K562 (cell line): Measurements from ENCODE around the gene VSNL1. TPM values are rescaled to one million over a fixed set of nuclear protein-coding genes. Genes with fewer than 3 reads are reported as not detected.

Source experiments
- ATAC-seq: fragments of 200-7000 bp; cut with Tn5 transposase; 3 replicates; pipeline ENCODE4 v1.9.1; 2020; ENCODE audit warnings: moderate library complexity
- BruUV-seq: library from RNA; stranded (reverse); fragments of 400-500 nt; replicated peaks from 2 replicates; lab custom pipeline; 2021; lab: Mats Ljungman, UMichigan
- CTCF ChIA-PET: fragments of 300-600 bp; formaldehyde crosslinking; extraction: SDS; loops from one replicate; lab custom pipeline; 2021; ENCODE audit warnings: low intra/inter-chr PET ratio; lab: Yijun Ruan, JAX
- POLR2A ChIA-PET: fragments of 300-600, 350-650 bp; sonication (Branson Sonifier 250); formaldehyde crosslinking; extraction: SDS; loops from one replicate; lab custom pipeline; 2021; ENCODE audit warnings: antibody characterized with exemption, inconsistent platforms; lab: Yijun Ruan, JAX
- DNase-seq, 4 experiments: peaks; one replicate each; pipeline versions ENCODE4 v3.0.0 to v3.0.0-alpha.2; 2011 to 2018; ENCODE audit warnings: low spot score in 3 of 4, mixed read lengths in 3 of 4; ENCODE audit errors: extremely low read depth in 1 of 4
- FAIRE-seq: peaks from 2 replicates; lab custom pipeline; 2011; peaks lifted over from hg19 to GRCh38; lab: Jason Lieb, UNC
- H2AFZ ChIP-seq: 2 replicates; pipeline ENCODE4 v1.6.0; 2011; ENCODE audit warnings: low read depth, low read length, control low read depth, inconsistent platforms
- H3K27ac ChIP-seq: fragments of 200-600 bp; 3 replicates; pipeline ENCODE4 v1.8.0; 2011; ENCODE audit warnings: low read depth, mild to moderate bottlenecking, control low read depth, inconsistent platforms, low read length, moderate library complexity, mixed read lengths; ENCODE audit errors: extremely low read depth
- H3K27me3 ChIP-seq, 2 experiments: fragments of 300-600 bp in 1 of 2; 2 replicates in 1 of 2; 3 replicates in 1 of 2; pipeline versions ENCODE4 v1.6.0 to v1.8.0; 2011; ENCODE audit warnings: inconsistent platforms in 2 of 2, low read length in 2 of 2, mild to moderate bottlenecking in 1 of 2, mixed read lengths in 1 of 2, moderate library complexity in 1 of 2; ENCODE audit not compliant: control insufficient read depth in 2 of 2, insufficient read depth in 2 of 2
- H3K36me3 ChIP-seq: fragments of 300-600 bp; 3 replicates; pipeline ENCODE4 v1.8.0; 2011; ENCODE audit warnings: mild to moderate bottlenecking, low read length, inconsistent platforms; ENCODE audit not compliant: control insufficient read depth, insufficient read depth
- H3K4me1 ChIP-seq, 2 experiments: fragments of 200-600 bp in 1 of 2; replicated peaks in 1 of 2; 2 replicates in 1 of 2; 3 replicates in 1 of 2; pipeline versions ENCODE4 v1.5.1 to v1.8.0; 2011; ENCODE audit warnings: inconsistent platforms in 2 of 2, low read length in 2 of 2, mild to moderate bottlenecking in 1 of 2, mixed read lengths in 1 of 2, moderate library complexity in 1 of 2; ENCODE audit not compliant: control insufficient read depth in 2 of 2, insufficient read depth in 2 of 2
- H3K4me2 ChIP-seq: 2 replicates; pipeline ENCODE4 v1.6.1; 2011; ENCODE audit warnings: low read length, control low read depth, inconsistent platforms, mixed read lengths; ENCODE audit not compliant: insufficient read depth
- H3K4me3 ChIP-seq: fragments of 200-600 bp; sonication (generic), shearing (Covaris generic); 2 replicates; pipeline ENCODE4 v1.5.1; 2016; ENCODE audit warnings: control low read depth, inconsistent platforms
- H3K79me2 ChIP-seq: fragments of 200-600 bp; 3 replicates; pipeline ENCODE4 v1.8.0; 2011; ENCODE audit warnings: low read length, inconsistent platforms; ENCODE audit not compliant: control insufficient read depth, insufficient read depth
- H3K9ac ChIP-seq, 2 experiments: 2 replicates each; pipeline versions ENCODE4 v1.6.0 to v1.6.1; 2011; ENCODE audit warnings: low read depth in 2 of 2, low read length in 2 of 2, control low read depth in 1 of 2, inconsistent platforms in 1 of 2, mild to moderate bottlenecking in 1 of 2, mixed read lengths in 1 of 2; ENCODE audit not compliant: insufficient read depth in 1 of 2
- H3K9me1 ChIP-seq: one replicate; pipeline ENCODE4 v1.6.0; 2011; ENCODE audit warnings: inconsistent platforms, mild to moderate bottlenecking, low read length, moderate library complexity; ENCODE audit not compliant: control insufficient read depth, insufficient read depth
- H3K9me3 ChIP-seq: replicated peaks from 2 replicates; pipeline ENCODE4 v1.5.1; 2011; ENCODE audit warnings: low read depth, low read length, inconsistent platforms; ENCODE audit not compliant: control insufficient read depth, insufficient read depth
- H4K20me1 ChIP-seq: replicated peaks from 2 replicates; pipeline ENCODE4 v1.6.1; 2011; ENCODE audit warnings: low read length, inconsistent platforms, mixed read lengths; ENCODE audit not compliant: control insufficient read depth, insufficient read depth
- BRCA1 ChIP-seq, 2 experiments: fragments of 450-650 bp in 1 of 2; sonication (generic) in 1 of 2; formaldehyde crosslinking in 1 of 2; IDR thresholded peaks; 2 replicates each; pipeline versions ENCODE4 v1.5.0 to v1.6.1; 2017 to 2020; ENCODE audit warnings: mild to moderate bottlenecking in 1 of 2, missing genetic modification reagents in 1 of 2
- CBX1 ChIP-seq: sonication (generic); IDR thresholded peaks from 2 replicates; pipeline ENCODE4 v1.6.1; 2016; ENCODE audit warnings: antibody characterized with exemption, low read depth, mild to moderate bottlenecking
- CREBBP ChIP-seq: IDR thresholded peaks from one replicate; pipeline ENCODE4 v1.6.1; 2012; ENCODE audit warnings: low read depth, mild to moderate bottlenecking, control low read depth, inconsistent platforms, low read length
- LEF1 ChIP-seq: fragments of 450-650 bp; IDR thresholded peaks from 2 replicates; pipeline ENCODE4 v1.6.1; 2016; ENCODE audit warnings: mild to moderate bottlenecking
- MEF2A ChIP-seq: IDR thresholded peaks from 2 replicates; pipeline ENCODE4 v1.6.1; 2011; ENCODE audit warnings: low read depth, mild to moderate bottlenecking, low read length, moderate library complexity; ENCODE audit not compliant: control insufficient read depth
- MEF2D ChIP-seq: conservative IDR thresholded peaks from 2 replicates; pipeline ENCODE4 v1.6.1; 2016; ENCODE audit warnings: low read depth, missing genetic modification characterization, missing compliant biosample characterization
- NFXL1 ChIP-seq: fragments of 450-650 bp; formaldehyde crosslinking; IDR thresholded peaks from 2 replicates; pipeline ENCODE4 v1.4.0; 2021; ENCODE audit warnings: mild to moderate bottlenecking
- PHF8 ChIP-seq: fragments of 200-600 bp; sonication (generic); IDR thresholded peaks from 2 replicates; pipeline ENCODE4 v1.6.1; 2012; ENCODE audit warnings: mixed run types, mild to moderate bottlenecking, inconsistent platforms, low read length, moderate library complexity, borderline replicate concordance
- POLR2A ChIP-seq: fragments of 450-650 bp; conservative IDR thresholded peaks from 2 replicates; pipeline ENCODE4 v1.6.1; 2016
- SIX5 ChIP-seq, 2 experiments: IDR thresholded peaks; 2 replicates each; pipeline ENCODE4 v1.6.1; 2011; ENCODE audit warnings: low read length in 2 of 2, borderline replicate concordance in 1 of 2, low read depth in 1 of 2, mild to moderate bottlenecking in 1 of 2, moderate library complexity in 1 of 2; ENCODE audit not compliant: insufficient read depth in 1 of 2
- ZBTB17 ChIP-seq: fragments of 450-650 bp; formaldehyde crosslinking; IDR thresholded peaks from 2 replicates; pipeline ENCODE4 v1.4.0; 2020; ENCODE audit warnings: mild to moderate bottlenecking
- ZNF253 ChIP-seq: fragments of 250-450 bp; sonication (Bioruptor Pico); conservative IDR thresholded peaks from 2 replicates; pipeline ENCODE4 v1.6.1; 2021; ENCODE audit warnings: mild to moderate bottlenecking
- WGBS: fragments of 100-300 bp; shearing (Covaris generic); methylation state at CpG from one replicate; pipeline ENCODE4 v1.1.6; 2016; ENCODE audit warnings: low coverage, mixed read lengths; ENCODE audit not compliant: insufficient coverage; ENCODE audit errors: missing lambda C conversion rate; 5-methylcytosine and 5-hydroxymethylcytosine counted together
- in situ Hi-C: fragments of 300-500 bp; cut with MboI; formaldehyde crosslinking; loops from 4 replicates; pipeline ENCODE4 v1.15.0; 2018; ENCODE audit warnings: inconsistent platforms, mixed read lengths
- intact Hi-C: fragments of 100-400 bp; cut with micrococcal nuclease; formaldehyde crosslinking; loops from 2 replicates; pipeline ENCODE4 v1.14.2; 2022
- polyA plus RNA-seq, 8 experiments: library from polyadenylated mRNA; depleted of rRNA in 4 of 8; stranded (reverse) in 5 of 8; unstranded in 3 of 8; fragments of >200 nt; fragmentation: Nextera tagmentation in 2 of 8; fragmentation: Illumina TruSeq in 1 of 8; extraction: Ambion mirVana in 2 of 8; extraction: Trizol in 1 of 8; gene quantifications; 2 replicates each; pipeline versions ENCODE4 v1.2.1 to v1.2.3, GENCODE V29; 2011 to 2014; ENCODE audit warnings: inconsistent platforms in 1 of 8, missing spikeins in 1 of 8
- total RNA-seq, 7 experiments: library from RNA; depleted of rRNA in 6 of 7; stranded (reverse); fragments of >200 nt in 6 of 7; fragmentation: Illumina TruSeq in 2 of 7; extraction: Trizol in 2 of 7; gene quantifications; 2 replicates each; pipeline versions ENCODE4 v1.2.1 to v1.2.3, GENCODE V29; 2011 to 2021; ENCODE audit warnings: low replicate concordance in 1 of 7
- TF ChIP-seq, protein P1 (sequence below): IDR thresholded peaks from 2 replicates; pipeline ENCODE4 v1.6.1; 2011; ENCODE audit warnings: borderline replicate concordance, low read depth, mild to moderate bottlenecking, moderate library complexity, low read length; ENCODE audit not compliant: insufficient read depth, poor library complexity, severe bottlenecking
- TF ChIP-seq, protein P2 (sequence below), 3 experiments: IDR thresholded peaks in 2 of 3; conservative IDR thresholded peaks in 1 of 3; 2 replicates each; pipeline ENCODE4 v1.5.1; 2011 to 2012; ENCODE audit warnings: low read length in 3 of 3, mild to moderate bottlenecking in 3 of 3, control low read depth in 2 of 3, improper control_type of control experiment in 1 of 3, inconsistent platforms in 1 of 3, low read depth in 1 of 3, mixed read lengths in 1 of 3, moderate library complexity in 1 of 3; ENCODE audit not compliant: insufficient read depth in 2 of 3
- TF ChIP-seq, protein P3 (sequence below): fragments of 150-350 bp; conservative IDR thresholded peaks from 2 replicates; pipeline ENCODE4 v1.6.1; 2014; ENCODE audit warnings: low read length

Gene VSNL1
- total and polyA plus RNA-seq, 9 of the 15 experiments (the other 6 are each of a cell fraction or from before 2014, with no cell fraction given) = 0.20 TPM; not detected in 8

DNA sequence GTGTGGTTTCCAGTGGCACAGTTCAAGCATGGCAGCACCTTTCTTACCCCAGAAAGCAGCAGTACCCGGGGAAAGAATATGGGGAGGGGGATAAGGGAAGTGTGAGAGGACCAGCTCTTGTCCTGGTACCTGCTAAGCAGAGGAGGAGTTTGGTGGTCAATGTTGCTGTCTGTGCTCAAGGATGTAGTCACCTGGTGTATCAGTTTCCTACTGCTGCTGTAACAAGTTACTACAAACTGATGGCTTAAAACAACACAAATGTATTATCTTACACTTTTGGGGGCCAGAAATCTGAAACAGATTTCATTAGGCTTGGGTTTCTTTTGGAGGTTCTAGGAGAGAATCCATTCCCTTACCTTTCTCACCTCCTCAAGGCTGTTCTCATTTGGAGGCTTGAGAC, 77.5 kb downstream of the VSNL1 start (continued):
- TF ChIP-seq CBX1 = no peak

DNA sequence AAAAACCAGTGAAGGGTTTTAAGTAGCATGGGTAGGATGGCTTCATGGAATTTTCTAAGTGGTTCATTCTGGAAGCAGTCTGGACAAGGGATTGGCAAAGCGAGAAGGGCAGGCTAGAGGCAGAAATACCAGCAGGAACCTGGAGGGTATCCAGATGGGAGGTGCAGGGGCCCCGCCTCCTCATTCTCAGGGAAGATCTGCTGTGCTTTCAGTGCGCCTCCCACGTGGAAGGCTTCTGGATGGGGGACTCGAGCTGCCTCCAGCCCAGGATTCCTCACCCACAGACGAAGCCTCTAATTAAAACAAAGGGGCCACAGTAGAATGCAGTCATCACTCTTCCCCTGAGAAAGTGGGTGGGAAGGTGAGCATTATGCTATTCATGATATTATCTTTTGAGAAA, 79.8 kb downstream of the VSNL1 start:
- Histone ChIP-seq H3K4me1 (no peaks in the 10 kb centered on the region), H3K9me3 (no peaks in the 10 kb centered on the region), H3K4me3 (no peak overlapping the region), H3K36me3 (no peaks in the 10 kb centered on the region), H2AFZ (no peak overlapping the region), H3K4me2 (no peak overlapping the region), H3K79me2 (no peaks in the 10 kb centered on the region), H3K9me1 (no peaks in the 10 kb centered on the region), H3K27me3 (peaks cover 4 to 16% of the 10 kb centered on the region in 2 experiments; a peak in 4 of 5 replicates), H3K9ac (no peak overlapping the region), H4K20me1 (no peaks in the 10 kb centered on the region), H3K27ac (no peak overlapping the region)
- in situ Hi-C loops = no loop called here
- DNase-seq = no peak
- WGBS = 0% methylated on average over 6 of the region's 6 CpGs
- no peak for FAIRE-seq
- ChIA-PET POLR2A (no interaction called here), CTCF (no interaction called here)
- BruUV-seq = no TSS peak
- intact Hi-C loops = no loop called here
- ATAC-seq = no peak
- TF ChIP-seq LEF1 = no peak
- TF ChIP-seq ZNF253 (CRISPR knock-in tag) = no peak
- TF ChIP-seq SIX5 (IDR thresholded peaks at IDR 0.05; ENCODE audit: borderline replicate concordance in 1 of 2, insufficient read depth in 1 of 2, low read depth in 1 of 2, low read length in 2 of 2) = no peak
- TF ChIP-seq ZBTB17 (CRISPR knock-in tag) = no peak
- no peak for TF ChIP-seq MEF2D (tag)
- TF ChIP-seq, protein P1, sequence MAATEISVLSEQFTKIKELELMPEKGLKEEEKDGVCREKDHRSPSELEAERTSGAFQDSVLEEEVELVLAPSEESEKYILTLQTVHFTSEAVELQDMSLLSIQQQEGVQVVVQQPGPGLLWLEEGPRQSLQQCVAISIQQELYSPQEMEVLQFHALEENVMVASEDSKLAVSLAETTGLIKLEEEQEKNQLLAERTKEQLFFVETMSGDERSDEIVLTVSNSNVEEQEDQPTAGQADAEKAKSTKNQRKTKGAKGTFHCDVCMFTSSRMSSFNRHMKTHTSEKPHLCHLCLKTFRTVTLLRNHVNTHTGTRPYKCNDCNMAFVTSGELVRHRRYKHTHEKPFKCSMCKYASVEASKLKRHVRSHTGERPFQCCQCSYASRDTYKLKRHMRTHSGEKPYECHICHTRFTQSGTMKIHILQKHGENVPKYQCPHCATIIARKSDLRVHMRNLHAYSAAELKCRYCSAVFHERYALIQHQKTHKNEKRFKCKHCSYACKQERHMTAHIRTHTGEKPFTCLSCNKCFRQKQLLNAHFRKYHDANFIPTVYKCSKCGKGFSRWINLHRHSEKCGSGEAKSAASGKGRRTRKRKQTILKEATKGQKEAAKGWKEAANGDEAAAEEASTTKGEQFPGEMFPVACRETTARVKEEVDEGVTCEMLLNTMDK = no peak
- no peak for TF ChIP-seq CREBBP
- TF ChIP-seq, protein P2, sequence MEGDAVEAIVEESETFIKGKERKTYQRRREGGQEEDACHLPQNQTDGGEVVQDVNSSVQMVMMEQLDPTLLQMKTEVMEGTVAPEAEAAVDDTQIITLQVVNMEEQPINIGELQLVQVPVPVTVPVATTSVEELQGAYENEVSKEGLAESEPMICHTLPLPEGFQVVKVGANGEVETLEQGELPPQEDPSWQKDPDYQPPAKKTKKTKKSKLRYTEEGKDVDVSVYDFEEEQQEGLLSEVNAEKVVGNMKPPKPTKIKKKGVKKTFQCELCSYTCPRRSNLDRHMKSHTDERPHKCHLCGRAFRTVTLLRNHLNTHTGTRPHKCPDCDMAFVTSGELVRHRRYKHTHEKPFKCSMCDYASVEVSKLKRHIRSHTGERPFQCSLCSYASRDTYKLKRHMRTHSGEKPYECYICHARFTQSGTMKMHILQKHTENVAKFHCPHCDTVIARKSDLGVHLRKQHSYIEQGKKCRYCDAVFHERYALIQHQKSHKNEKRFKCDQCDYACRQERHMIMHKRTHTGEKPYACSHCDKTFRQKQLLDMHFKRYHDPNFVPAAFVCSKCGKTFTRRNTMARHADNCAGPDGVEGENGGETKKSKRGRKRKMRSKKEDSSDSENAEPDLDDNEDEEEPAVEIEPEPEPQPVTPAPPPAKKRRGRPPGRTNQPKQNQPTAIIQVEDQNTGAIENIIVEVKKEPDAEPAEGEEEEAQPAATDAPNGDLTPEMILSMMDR (IDR thresholded peaks at IDR 0.05 in 2 of 3, conservative IDR thresholded peaks at IDR 0.05 in 1 of 3; ENCODE audit: insufficient read depth in 2 of 3, low read depth in 1 of 3, low read length in 3 of 3) = no peak
- TF ChIP-seq PHF8 = no peak
- TF ChIP-seq, protein P3, sequence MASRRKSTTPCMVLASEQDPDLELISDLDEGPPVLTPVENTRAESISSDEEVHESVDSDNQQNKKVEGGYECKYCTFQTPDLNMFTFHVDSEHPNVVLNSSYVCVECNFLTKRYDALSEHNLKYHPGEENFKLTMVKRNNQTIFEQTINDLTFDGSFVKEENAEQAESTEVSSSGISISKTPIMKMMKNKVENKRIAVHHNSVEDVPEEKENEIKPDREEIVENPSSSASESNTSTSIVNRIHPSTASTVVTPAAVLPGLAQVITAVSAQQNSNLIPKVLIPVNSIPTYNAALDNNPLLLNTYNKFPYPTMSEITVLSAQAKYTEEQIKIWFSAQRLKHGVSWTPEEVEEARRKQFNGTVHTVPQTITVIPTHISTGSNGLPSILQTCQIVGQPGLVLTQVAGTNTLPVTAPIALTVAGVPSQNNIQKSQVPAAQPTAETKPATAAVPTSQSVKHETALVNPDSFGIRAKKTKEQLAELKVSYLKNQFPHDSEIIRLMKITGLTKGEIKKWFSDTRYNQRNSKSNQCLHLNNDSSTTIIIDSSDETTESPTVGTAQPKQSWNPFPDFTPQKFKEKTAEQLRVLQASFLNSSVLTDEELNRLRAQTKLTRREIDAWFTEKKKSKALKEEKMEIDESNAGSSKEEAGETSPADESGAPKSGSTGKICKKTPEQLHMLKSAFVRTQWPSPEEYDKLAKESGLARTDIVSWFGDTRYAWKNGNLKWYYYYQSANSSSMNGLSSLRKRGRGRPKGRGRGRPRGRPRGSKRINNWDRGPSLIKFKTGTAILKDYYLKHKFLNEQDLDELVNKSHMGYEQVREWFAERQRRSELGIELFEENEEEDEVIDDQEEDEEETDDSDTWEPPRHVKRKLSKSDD = no peak
- TF ChIP-seq MEF2A = no peak
- TF ChIP-seq POLR2A = no peak
- TF ChIP-seq BRCA1 (IDR thresholded peaks at IDR 0.05) = no peak
- TF ChIP-seq BRCA1 (CRISPR knock-in tag; IDR thresholded peaks at IDR 0.05) = no peak
- no peak for TF ChIP-seq NFXL1 (CRISPR knock-in tag)
